ENCODE data around the gene MRPL38. TPM values are rescaled to one million over a fixed set of nuclear protein-coding genes. Genes with fewer than 3 reads are reported as not detected.

The MRPL38 gene
- polyA plus RNA-seq, 3 donors, result 27.8 to 44.1 (median 36.0) TPM

DNA sequence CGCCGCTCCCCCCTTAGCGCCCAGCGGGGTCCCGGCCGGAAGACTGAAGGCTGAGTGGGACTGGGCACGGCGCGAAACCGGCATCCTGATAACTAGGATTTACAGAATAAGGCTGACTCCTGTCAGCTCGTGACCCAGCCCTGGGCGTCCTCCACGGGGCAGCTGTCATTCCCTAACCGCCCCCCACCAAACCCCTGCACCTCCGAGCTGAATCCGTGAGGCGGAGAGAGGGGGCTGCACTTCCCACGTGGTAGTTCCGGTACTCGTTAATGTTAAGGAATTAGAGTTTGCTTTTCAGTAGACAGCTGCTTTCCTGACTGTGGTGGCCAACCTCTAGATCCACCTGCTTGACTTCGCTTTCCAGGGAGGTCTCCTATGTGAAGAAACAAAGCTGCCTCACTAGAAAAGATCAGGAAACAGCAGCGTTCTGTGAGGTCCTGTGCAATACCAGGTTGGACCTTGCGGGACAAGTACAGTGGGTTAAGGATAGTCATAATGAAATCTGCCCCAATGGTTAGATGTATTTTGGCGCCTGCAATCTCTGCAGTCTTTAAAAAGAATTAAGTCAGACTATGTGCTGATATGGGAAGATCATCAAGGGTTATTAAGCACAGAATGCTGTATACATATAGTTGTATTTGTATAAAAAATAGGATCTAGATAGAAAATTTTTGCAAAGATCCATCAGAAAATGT, 48.5 kb downstream of the MRPL38 start:
- TF ChIP-seq, protein P1, sequence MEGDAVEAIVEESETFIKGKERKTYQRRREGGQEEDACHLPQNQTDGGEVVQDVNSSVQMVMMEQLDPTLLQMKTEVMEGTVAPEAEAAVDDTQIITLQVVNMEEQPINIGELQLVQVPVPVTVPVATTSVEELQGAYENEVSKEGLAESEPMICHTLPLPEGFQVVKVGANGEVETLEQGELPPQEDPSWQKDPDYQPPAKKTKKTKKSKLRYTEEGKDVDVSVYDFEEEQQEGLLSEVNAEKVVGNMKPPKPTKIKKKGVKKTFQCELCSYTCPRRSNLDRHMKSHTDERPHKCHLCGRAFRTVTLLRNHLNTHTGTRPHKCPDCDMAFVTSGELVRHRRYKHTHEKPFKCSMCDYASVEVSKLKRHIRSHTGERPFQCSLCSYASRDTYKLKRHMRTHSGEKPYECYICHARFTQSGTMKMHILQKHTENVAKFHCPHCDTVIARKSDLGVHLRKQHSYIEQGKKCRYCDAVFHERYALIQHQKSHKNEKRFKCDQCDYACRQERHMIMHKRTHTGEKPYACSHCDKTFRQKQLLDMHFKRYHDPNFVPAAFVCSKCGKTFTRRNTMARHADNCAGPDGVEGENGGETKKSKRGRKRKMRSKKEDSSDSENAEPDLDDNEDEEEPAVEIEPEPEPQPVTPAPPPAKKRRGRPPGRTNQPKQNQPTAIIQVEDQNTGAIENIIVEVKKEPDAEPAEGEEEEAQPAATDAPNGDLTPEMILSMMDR (IDR thresholded peaks at IDR 0.05), result peak; percentile 18
- peak overlapping the region; percentile 92 for H3K9ac ChIP-seq (ENCODE audit: insufficient read depth, low read length, poor library complexity, severe bottlenecking)
- no peaks in the 10 kb centered on the region for H3K9me3 ChIP-seq (replicated peaks in 1 of 2; ENCODE audit: control insufficient read depth in 1 of 2, insufficient read depth in 1 of 2, low read length in 2 of 2)
- H3K36me3 ChIP-seq (replicated peaks in 1 of 2; ENCODE audit: control insufficient read depth in 1 of 2, insufficient read depth in 2 of 2, low read length in 2 of 2), result peaks cover 4 to 7% of the 10 kb centered on the region in 2 donors
- peak overlapping the region in 6 of 7 donors; percentile 83 to 96 (median 94) for H3K27ac Mint-ChIP-seq
- peaks cover 0 to 2% (median 0%) of the 10 kb centered on the region in 7 donors for H3K9me3 Mint-ChIP-seq
- 2% methylated on average over 6 of the region's 24 CpGs for WGBS (ENCODE audit: insufficient coverage)
- H3K36me3 Mint-ChIP-seq, result peaks cover 7 to 14% of the 10 kb centered on the region in 2 donors
- peak in 2 of 3 donors; percentile 19 to 35 for DNase-seq
- H3K4me3 ChIP-seq (replicated peaks in 1 of 3; ENCODE audit: low read depth in 2 of 3, low read length in 3 of 3), result peak overlapping the region; percentile 67 to 95 (median 71)
- H3K27me3 Mint-ChIP-seq (ENCODE audit: low read depth in 3 of 3), result peaks cover 0 to 4% (median 0%) of the 10 kb centered on the region in 3 donors
- H3K4me1 ChIP-seq (ENCODE audit: control insufficient read depth in 1 of 2, insufficient read depth in 2 of 2, low read length in 2 of 2), result peaks cover 50 to 60% of the 10 kb centered on the region in 2 donors
- peak overlapping the region; percentile 84 to 91 for H3K27ac ChIP-seq (ENCODE audit: low read depth in 1 of 2, low read length in 2 of 2)
- no peak overlapping the region for H3K4me3 Mint-ChIP-seq
- H3K4me2 ChIP-seq (replicated peaks; ENCODE audit: extremely low read depth, low read length, poor library complexity, severe bottlenecking), result peak overlapping the region; percentile 89
- peak overlapping the region; percentile 92 for H2AFZ ChIP-seq (ENCODE audit: insufficient read depth, low read depth, low read length, poor library complexity, severe bottlenecking)
- H4K20me1 ChIP-seq (ENCODE audit: insufficient read depth, low read length), result peaks cover 6% of the 10 kb centered on the region
- intact Hi-C loops (cut with micrococcal nuclease), result loop anchor here in 1 of 2 donors (5.0 kb wide), 2 partner anchors 41 to 79 kb away; partner anchors contain the start of gene TRIM65
- H3K27me3 ChIP-seq (ENCODE audit: control insufficient read depth in 2 of 2, insufficient read depth in 2 of 2, low read length in 2 of 2), result no peaks in the 10 kb centered on the region
- H3K4me1 Mint-ChIP-seq, result peaks cover 44% of the 10 kb centered on the region
- H3K79me2 ChIP-seq (ENCODE audit: insufficient read depth, low read length), result peaks cover 43% of the 10 kb centered on the region

DNA sequence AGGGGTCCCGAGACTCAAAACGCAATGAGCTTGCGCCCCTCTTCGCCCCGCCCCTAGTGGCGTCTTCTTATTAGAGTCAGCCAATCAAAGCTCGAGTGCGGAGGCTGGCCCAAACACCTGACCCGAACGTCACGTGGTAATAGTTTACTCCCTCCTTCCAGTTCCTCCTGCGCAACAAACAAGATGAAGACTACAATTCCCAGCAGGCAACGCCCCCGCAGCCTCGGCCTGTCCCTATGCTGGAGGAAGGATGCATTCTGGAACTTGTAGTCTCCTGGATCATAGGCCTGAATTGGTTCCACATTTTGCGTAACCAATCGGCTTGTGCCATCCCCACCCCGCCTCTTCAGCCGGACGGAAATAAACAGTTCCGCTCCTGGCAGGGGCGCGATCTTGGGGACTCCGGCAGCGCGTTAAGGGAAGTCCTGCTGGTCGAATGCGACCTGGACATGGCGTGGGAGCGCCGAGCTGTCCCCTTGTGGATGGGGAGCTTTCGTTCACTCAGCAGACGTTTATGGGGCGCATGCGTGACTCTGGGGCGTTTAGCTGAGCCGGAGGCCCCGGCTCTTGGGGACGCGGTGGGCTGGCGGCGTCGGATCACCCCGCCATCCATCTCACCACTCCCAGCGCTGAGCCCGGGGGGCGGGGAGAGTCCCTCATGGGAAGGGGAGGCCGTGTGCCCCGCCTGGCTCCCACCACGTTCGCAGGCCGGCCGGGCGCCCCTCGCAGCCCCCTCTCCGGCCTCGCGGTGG, 49.2 kb downstream of the MRPL38 start, which contains the start of gene WBP2:
TSS of gene WBP2 (minus strand) at position 26 of the 752 bp plus-strand sequence. CDS start 38 bp downstream, outside the sequence.
- peaks cover 47% of the 10 kb centered on the region for H3K79me2 ChIP-seq (ENCODE audit: insufficient read depth, low read length)
- peak within 1 kb of the TSS; percentile 92 for H3K9ac ChIP-seq (ENCODE audit: insufficient read depth, low read length, poor library complexity, severe bottlenecking)
- peak within 1 kb of the TSS; percentile 67 to 95 (median 89) for H3K4me3 ChIP-seq (replicated peaks in 1 of 3; ENCODE audit: low read depth in 2 of 3, low read length in 3 of 3)
- H3K36me3 ChIP-seq (replicated peaks in 1 of 2; ENCODE audit: control insufficient read depth in 1 of 2, insufficient read depth in 2 of 2, low read length in 2 of 2), result peaks cover 12 to 14% of the 10 kb centered on the region in 2 donors
- WGBS (ENCODE audit: insufficient coverage), result under 1% methylated on average over 50 of the region's 58 CpGs
- intact Hi-C loops (cut with micrococcal nuclease), result loop anchor here in 1 of 2 donors (5.0 kb wide), 2 partner anchors 42 to 78 kb away; partner anchors contain the start of gene TRIM65
- no peaks in the 10 kb centered on the region for H3K9me3 ChIP-seq (replicated peaks in 1 of 2; ENCODE audit: control insufficient read depth in 1 of 2, insufficient read depth in 1 of 2, low read length in 2 of 2)
- no peak within 1 kb of the TSS for H3K4me3 Mint-ChIP-seq
- H4K20me1 ChIP-seq (ENCODE audit: insufficient read depth, low read length), result peaks cover 12% of the 10 kb centered on the region
- TF ChIP-seq, protein P1 (IDR thresholded peaks at IDR 0.05), result peak; percentile 34
- H3K4me1 Mint-ChIP-seq, result peaks cover 41% of the 10 kb centered on the region
- H3K27me3 Mint-ChIP-seq (ENCODE audit: low read depth in 3 of 3), result peaks cover 0 to 4% (median 0%) of the 10 kb centered on the region in 3 donors
- peak within 1 kb of the TSS; percentile 84 to 91 for H3K27ac ChIP-seq (ENCODE audit: low read depth in 1 of 2, low read length in 2 of 2)
- peak within 1 kb of the TSS; percentile 92 for H2AFZ ChIP-seq (ENCODE audit: insufficient read depth, low read depth, low read length, poor library complexity, severe bottlenecking)
- peak; percentile 100 for DNase-seq
- H3K4me1 ChIP-seq (ENCODE audit: control insufficient read depth in 1 of 2, insufficient read depth in 2 of 2, low read length in 2 of 2), result peaks cover 50 to 57% of the 10 kb centered on the region in 2 donors
- H3K36me3 Mint-ChIP-seq, result peaks cover 14 to 21% of the 10 kb centered on the region in 2 donors
- H3K27me3 ChIP-seq (ENCODE audit: control insufficient read depth in 2 of 2, insufficient read depth in 2 of 2, low read length in 2 of 2), result no peaks in the 10 kb centered on the region
- peaks cover 0 to 2% (median 0%) of the 10 kb centered on the region in 7 donors for H3K9me3 Mint-ChIP-seq
- peak within 1 kb of the TSS; percentile 89 for H3K4me2 ChIP-seq (replicated peaks; ENCODE audit: extremely low read depth, low read length, poor library complexity, severe bottlenecking)
- H3K27ac Mint-ChIP-seq, result peak within 1 kb of the TSS in 6 of 7 donors; percentile 83 to 96 (median 94)
